ENCODE data around the gene ARID4A. TPM values are rescaled to one million over a fixed set of nuclear protein-coding genes. Genes with fewer than 3 reads are reported as not detected.

Gene ARID4A
- total and polyA plus RNA-seq, 2 experiments from 2014 or later = 15.9 to 17.2 TPM

DNA sequence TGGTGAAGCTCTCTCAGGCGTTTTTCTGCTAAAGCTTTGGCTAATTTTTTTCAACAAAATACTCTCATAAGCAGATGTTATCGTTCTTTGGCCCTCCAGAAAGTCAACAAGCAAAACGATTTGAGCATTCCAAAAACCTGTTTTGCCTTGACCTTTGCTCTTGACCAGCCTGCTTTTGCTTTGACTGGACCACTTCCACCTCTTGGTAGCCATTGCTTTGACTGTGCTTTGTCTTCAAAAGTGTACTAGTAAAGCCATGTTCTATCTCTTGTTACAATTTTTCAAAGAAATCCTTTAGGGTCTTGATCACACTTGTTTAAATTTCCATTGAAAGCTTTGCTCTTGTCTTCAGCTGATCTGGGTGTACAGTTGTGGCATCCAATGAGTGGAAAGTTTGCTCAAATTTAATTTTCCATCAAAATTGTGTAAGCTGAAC lies 10.7 kb upstream of the ARID4A start:
- Histone ChIP-seq H2AFZ (no peak overlapping the region), H3K27me3 (no peaks in the 10 kb centered on the region), H3K4me3 (no peak overlapping the region), H3K4me2 (no peak overlapping the region), H3K27ac (no peak overlapping the region), H3K79me2 (peaks cover 98% of the 10 kb centered on the region), H3K9me3 (ENCODE audit: low read depth) (no peaks in the 10 kb centered on the region), H3K4me1 (ENCODE audit: insufficient read depth) (peaks cover 10% of the 10 kb centered on the region), H3K36me3 (replicated peaks; ENCODE audit: insufficient read depth, low read depth) (no peaks in the 10 kb centered on the region), H4K20me1 (ENCODE audit: insufficient read depth, poor library complexity, severe bottlenecking) (peaks cover 30% of the 10 kb centered on the region), H3K9me2 (replicated peaks; ENCODE audit: insufficient read depth) (no peaks in the 10 kb centered on the region)
- no peak for DNase-seq (ENCODE audit: low spot score)
- TF ChIP-seq EZH2phosphoT487 (IDR thresholded peaks at IDR 0.05; ENCODE audit: low read depth, severe bottlenecking, unreplicated experiment) (no peak), EZH2 (IDR thresholded peaks at IDR 0.05; ENCODE audit: borderline replicate concordance) (no peak)
- TF ChIP-seq, protein P1, sequence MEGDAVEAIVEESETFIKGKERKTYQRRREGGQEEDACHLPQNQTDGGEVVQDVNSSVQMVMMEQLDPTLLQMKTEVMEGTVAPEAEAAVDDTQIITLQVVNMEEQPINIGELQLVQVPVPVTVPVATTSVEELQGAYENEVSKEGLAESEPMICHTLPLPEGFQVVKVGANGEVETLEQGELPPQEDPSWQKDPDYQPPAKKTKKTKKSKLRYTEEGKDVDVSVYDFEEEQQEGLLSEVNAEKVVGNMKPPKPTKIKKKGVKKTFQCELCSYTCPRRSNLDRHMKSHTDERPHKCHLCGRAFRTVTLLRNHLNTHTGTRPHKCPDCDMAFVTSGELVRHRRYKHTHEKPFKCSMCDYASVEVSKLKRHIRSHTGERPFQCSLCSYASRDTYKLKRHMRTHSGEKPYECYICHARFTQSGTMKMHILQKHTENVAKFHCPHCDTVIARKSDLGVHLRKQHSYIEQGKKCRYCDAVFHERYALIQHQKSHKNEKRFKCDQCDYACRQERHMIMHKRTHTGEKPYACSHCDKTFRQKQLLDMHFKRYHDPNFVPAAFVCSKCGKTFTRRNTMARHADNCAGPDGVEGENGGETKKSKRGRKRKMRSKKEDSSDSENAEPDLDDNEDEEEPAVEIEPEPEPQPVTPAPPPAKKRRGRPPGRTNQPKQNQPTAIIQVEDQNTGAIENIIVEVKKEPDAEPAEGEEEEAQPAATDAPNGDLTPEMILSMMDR (IDR thresholded peaks at IDR 0.05; ENCODE audit: poor library complexity) = no peak
- WGBS (ENCODE audit: low lambda C conversion rate, missing lambda C conversion rate) = 56% methylated on average over 3 of the region's 3 CpGs

GRCh38 chr14:58288106-58288792 lies 10.1 kb upstream of the ARID4A start:
- H3K4me2 ChIP-seq = no peak overlapping the region
- no peaks in the 10 kb centered on the region for H3K9me3 ChIP-seq (ENCODE audit: low read depth)
- H2AFZ ChIP-seq = no peak overlapping the region
- DNase-seq (ENCODE audit: low spot score) = no peak
- H3K4me1 ChIP-seq (ENCODE audit: insufficient read depth) = peaks cover 7% of the 10 kb centered on the region
- no peaks in the 10 kb centered on the region for H3K27me3 ChIP-seq
- WGBS (ENCODE audit: low lambda C conversion rate, missing lambda C conversion rate) = 85% methylated on average over 3 of the region's 3 CpGs
- no peak overlapping the region for H3K27ac ChIP-seq
- H3K4me3 ChIP-seq = no peak overlapping the region
- H4K20me1 ChIP-seq (ENCODE audit: insufficient read depth, poor library complexity, severe bottlenecking) = peaks cover 35% of the 10 kb centered on the region
- no peaks in the 10 kb centered on the region for H3K36me3 ChIP-seq (replicated peaks; ENCODE audit: insufficient read depth, low read depth)
- TF ChIP-seq EZH2phosphoT487 (IDR thresholded peaks at IDR 0.05; ENCODE audit: low read depth, severe bottlenecking, unreplicated experiment) = no peak
- no peak for TF ChIP-seq EZH2 (IDR thresholded peaks at IDR 0.05; ENCODE audit: borderline replicate concordance)
- TF ChIP-seq, protein P1 (IDR thresholded peaks at IDR 0.05; ENCODE audit: poor library complexity) = no peak
- H3K9me2 ChIP-seq (replicated peaks; ENCODE audit: insufficient read depth) = no peaks in the 10 kb centered on the region
- peaks cover 98% of the 10 kb centered on the region for H3K79me2 ChIP-seq

DNA sequence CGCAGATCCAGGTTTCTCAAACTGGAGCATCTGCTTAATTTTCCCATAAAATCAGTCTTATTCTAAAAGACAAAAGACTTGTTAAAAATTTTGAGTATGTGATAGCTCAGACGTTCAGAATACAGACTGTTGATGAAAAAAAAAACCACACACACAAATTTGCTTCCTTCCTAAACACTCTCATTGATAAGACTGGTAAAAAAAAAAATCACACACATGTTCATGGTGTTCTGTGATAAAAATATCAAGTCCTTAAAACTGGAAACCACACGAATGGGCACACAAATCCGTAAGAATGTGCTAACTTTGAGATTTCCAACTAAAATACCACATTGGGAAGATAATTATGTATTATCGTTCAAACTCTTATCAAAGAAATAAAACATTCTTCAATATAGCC lies 6.7 kb upstream of the ARID4A start:
- H3K36me3 ChIP-seq (replicated peaks; ENCODE audit: insufficient read depth, low read depth) = no peaks in the 10 kb centered on the region
- H3K27me3 ChIP-seq = no peaks in the 10 kb centered on the region
- no peak overlapping the region for H2AFZ ChIP-seq
- H3K9me2 ChIP-seq (replicated peaks; ENCODE audit: insufficient read depth) = no peaks in the 10 kb centered on the region
- 90% methylated on average over 5 of the region's 5 CpGs for WGBS (ENCODE audit: low lambda C conversion rate, missing lambda C conversion rate)
- H3K4me1 ChIP-seq (ENCODE audit: insufficient read depth) = peaks cover 4% of the 10 kb centered on the region
- peaks cover 68% of the 10 kb centered on the region for H4K20me1 ChIP-seq (ENCODE audit: insufficient read depth, poor library complexity, severe bottlenecking)
- TF ChIP-seq EZH2 (IDR thresholded peaks at IDR 0.05; ENCODE audit: borderline replicate concordance) (no peak), EZH2phosphoT487 (IDR thresholded peaks at IDR 0.05; ENCODE audit: low read depth, severe bottlenecking, unreplicated experiment) (no peak)
- TF ChIP-seq, protein P1 (IDR thresholded peaks at IDR 0.05; ENCODE audit: poor library complexity) = no peak
- H3K4me2 ChIP-seq = no peak overlapping the region
- no peak overlapping the region for H3K27ac ChIP-seq
- DNase-seq (ENCODE audit: low spot score) = no peak
- peaks cover 99% of the 10 kb centered on the region for H3K79me2 ChIP-seq
- H3K9me3 ChIP-seq (ENCODE audit: low read depth) = no peaks in the 10 kb centered on the region
- H3K4me3 ChIP-seq = no peak overlapping the region

Measured in hepatocyte (in vitro differentiated cells).